GM12878 (cell line): ENCODE results near the gene ZGLP1. TPM values are rescaled to one million over a fixed set of nuclear protein-coding genes. Genes with fewer than 3 reads are reported as not detected.

Experiments used
- CBX3 ChIP-seq: fragments of 200-600 bp; sonication (generic); IDR thresholded peaks from 2 replicates; pipeline ENCODE4 v1.6.1; 2016; ENCODE audit warnings: low read depth, borderline replicate concordance
- ESRRA ChIP-seq: IDR thresholded peaks from 2 replicates; pipeline ENCODE4 v1.6.1; 2012; ENCODE audit warnings: mild to moderate bottlenecking, low read length, improper control_type of control experiment
- NFIC ChIP-seq: IDR thresholded peaks from 2 replicates; pipeline ENCODE4 v1.6.1; 2012; ENCODE audit warnings: low read depth, mild to moderate bottlenecking, inconsistent platforms, low read length, moderate library complexity
- POLR2A ChIP-seq: IDR thresholded peaks from 2 replicates; pipeline ENCODE4 v1.6.1; 2011; ENCODE audit warnings: low read depth, mild to moderate bottlenecking, low read length
- POLR2AphosphoS5 ChIP-seq: IDR thresholded peaks from 2 replicates; pipeline ENCODE4 v1.6.1; 2011; ENCODE audit warnings: mild to moderate bottlenecking, low read length, inconsistent platforms
- YY1 ChIP-seq: IDR thresholded peaks from 2 replicates; pipeline ENCODE4 v1.6.1; 2011; ENCODE audit warnings: low read depth, mild to moderate bottlenecking, low read length
- polyA plus RNA-seq, 11 experiments: library from polyadenylated mRNA; depleted of rRNA in 4 of 11; unstranded in 6 of 11; stranded (reverse) in 5 of 11; fragments of >200 nt; fragmentation: Nextera tagmentation in 4 of 11; fragmentation: Illumina TruSeq in 1 of 11; extraction: Ambion mirVana in 4 of 11; extraction: Trizol in 1 of 11; gene quantifications; 1 replicate in 1 of 11; 2 replicates in 10 of 11; pipeline versions ENCODE4 v1.2.1 to v1.2.3, GENCODE V29; 2011 to 2016; ENCODE audit warnings: inconsistent platforms in 2 of 11, missing spikeins in 2 of 11, low read depth in 1 of 11
- total RNA-seq, 4 experiments: library from RNA; depleted of rRNA in 3 of 4; stranded (reverse); fragments of >200 nt in 3 of 4; fragmentation: Illumina TruSeq in 1 of 4; extraction: Trizol in 1 of 4; gene quantifications; 2 replicates each; pipeline versions ENCODE4 v1.2.1 to v1.2.3, GENCODE V29; 2013 to 2021
- TF ChIP-seq, protein P1 (sequence below): IDR thresholded peaks from 2 replicates; pipeline ENCODE4 v1.6.1; 2011; ENCODE audit warnings: borderline replicate concordance, low read depth, mild to moderate bottlenecking, moderate library complexity, mixed read lengths, low read length; ENCODE audit not compliant: insufficient read depth; ENCODE audit errors: extremely low read length
- TF ChIP-seq, protein P2 (sequence below): IDR thresholded peaks from 2 replicates; pipeline ENCODE4 v1.6.1; 2012; ENCODE audit warnings: low read length, inconsistent platforms
- TF ChIP-seq, protein P3 (sequence below): fragments of 450-650 bp; IDR thresholded peaks from 2 replicates; pipeline ENCODE4 v1.6.1; 2017; ENCODE audit warnings: borderline replicate concordance
- TF ChIP-seq, protein P4 (sequence below): fragments of 450-650 bp; conservative IDR thresholded peaks from 2 replicates; pipeline ENCODE4 v1.6.1; 2017; ENCODE audit warnings: mild to moderate bottlenecking, moderate library complexity
- TF ChIP-seq, protein P5 (sequence below): fragments of 450-650 bp; IDR thresholded peaks from 2 replicates; pipeline ENCODE4 v1.6.1; 2016; ENCODE audit warnings: mild to moderate bottlenecking

Gene ZGLP1
- total and polyA plus RNA-seq, 10 of the 15 experiments (the other 5 are each of a cell fraction or from before 2014, with no cell fraction given): 0.29 to 5.6 (median 1.3) TPM

DNA sequence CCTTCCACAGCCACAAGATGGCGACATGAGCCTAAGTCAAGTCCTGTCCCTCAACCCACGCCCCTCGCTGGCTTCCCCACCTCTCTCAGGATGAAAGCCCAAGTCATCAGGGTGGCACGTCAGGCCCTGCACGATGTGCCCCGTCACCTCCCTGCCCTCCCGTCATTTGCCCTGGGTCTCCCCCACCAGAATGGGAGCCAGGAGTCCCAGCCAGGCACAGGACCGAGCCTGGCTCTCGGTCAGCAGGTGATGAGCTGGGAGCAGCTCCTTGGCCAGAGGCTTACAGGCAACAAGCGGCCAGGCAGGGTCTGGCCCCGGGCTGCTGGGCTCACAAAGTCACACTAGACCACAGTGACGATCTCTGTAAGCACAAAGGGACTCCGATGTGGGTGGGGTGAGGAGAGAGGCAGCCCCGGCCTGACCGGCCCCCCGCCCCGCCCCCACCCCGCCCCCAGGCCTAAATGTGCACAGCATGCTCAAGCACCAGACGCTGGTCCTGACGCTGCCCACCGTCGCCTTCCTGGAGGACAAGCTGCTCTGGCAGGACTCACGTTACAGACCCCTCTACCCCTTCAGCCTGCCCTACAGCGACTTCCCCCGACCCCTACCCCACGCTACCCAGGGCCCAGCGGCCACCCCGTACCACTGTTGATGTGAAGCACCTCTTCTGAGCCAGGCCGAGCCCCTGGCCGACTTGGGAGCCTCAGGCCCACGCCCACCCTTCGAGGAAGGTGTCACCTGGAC is 50.3 kb downstream of the ZGLP1 start (continued):
- TF ChIP-seq, protein P1, sequence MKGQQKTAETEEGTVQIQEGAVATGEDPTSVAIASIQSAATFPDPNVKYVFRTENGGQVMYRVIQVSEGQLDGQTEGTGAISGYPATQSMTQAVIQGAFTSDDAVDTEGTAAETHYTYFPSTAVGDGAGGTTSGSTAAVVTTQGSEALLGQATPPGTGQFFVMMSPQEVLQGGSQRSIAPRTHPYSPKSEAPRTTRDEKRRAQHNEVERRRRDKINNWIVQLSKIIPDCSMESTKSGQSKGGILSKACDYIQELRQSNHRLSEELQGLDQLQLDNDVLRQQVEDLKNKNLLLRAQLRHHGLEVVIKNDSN: no peak
- TF ChIP-seq ESRRA: 0 out of 2 replicates have a peak, but pooled peaks have one; percentile 84
- no peak for TF ChIP-seq NFIC
- TF ChIP-seq, protein P2, sequence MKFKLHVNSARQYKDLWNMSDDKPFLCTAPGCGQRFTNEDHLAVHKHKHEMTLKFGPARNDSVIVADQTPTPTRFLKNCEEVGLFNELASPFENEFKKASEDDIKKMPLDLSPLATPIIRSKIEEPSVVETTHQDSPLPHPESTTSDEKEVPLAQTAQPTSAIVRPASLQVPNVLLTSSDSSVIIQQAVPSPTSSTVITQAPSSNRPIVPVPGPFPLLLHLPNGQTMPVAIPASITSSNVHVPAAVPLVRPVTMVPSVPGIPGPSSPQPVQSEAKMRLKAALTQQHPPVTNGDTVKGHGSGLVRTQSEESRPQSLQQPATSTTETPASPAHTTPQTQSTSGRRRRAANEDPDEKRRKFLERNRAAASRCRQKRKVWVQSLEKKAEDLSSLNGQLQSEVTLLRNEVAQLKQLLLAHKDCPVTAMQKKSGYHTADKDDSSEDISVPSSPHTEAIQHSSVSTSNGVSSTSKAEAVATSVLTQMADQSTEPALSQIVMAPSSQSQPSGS: no peak
- peak; percentile 32; the same call in 1 of the 2 replicates for TF ChIP-seq POLR2AphosphoS5
- TF ChIP-seq, protein P3, sequence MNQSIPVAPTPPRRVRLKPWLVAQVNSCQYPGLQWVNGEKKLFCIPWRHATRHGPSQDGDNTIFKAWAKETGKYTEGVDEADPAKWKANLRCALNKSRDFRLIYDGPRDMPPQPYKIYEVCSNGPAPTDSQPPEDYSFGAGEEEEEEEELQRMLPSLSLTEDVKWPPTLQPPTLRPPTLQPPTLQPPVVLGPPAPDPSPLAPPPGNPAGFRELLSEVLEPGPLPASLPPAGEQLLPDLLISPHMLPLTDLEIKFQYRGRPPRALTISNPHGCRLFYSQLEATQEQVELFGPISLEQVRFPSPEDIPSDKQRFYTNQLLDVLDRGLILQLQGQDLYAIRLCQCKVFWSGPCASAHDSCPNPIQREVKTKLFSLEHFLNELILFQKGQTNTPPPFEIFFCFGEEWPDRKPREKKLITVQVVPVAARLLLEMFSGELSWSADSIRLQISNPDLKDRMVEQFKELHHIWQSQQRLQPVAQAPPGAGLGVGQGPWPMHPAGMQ: no peak
- TF ChIP-seq, protein P4, sequence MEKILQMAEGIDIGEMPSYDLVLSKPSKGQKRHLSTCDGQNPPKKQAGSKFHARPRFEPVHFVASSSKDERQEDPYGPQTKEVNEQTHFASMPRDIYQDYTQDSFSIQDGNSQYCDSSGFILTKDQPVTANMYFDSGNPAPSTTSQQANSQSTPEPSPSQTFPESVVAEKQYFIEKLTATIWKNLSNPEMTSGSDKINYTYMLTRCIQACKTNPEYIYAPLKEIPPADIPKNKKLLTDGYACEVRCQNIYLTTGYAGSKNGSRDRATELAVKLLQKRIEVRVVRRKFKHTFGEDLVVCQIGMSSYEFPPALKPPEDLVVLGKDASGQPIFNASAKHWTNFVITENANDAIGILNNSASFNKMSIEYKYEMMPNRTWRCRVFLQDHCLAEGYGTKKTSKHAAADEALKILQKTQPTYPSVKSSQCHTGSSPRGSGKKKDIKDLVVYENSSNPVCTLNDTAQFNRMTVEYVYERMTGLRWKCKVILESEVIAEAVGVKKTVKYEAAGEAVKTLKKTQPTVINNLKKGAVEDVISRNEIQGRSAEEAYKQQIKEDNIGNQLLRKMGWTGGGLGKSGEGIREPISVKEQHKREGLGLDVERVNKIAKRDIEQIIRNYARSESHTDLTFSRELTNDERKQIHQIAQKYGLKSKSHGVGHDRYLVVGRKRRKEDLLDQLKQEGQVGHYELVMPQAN: no peak
- peak; percentile 50; the same call in 1 of the 2 replicates for TF ChIP-seq YY1
- TF ChIP-seq CBX3: no peak
- peak; percentile 72 for TF ChIP-seq POLR2A
- TF ChIP-seq, protein P5, sequence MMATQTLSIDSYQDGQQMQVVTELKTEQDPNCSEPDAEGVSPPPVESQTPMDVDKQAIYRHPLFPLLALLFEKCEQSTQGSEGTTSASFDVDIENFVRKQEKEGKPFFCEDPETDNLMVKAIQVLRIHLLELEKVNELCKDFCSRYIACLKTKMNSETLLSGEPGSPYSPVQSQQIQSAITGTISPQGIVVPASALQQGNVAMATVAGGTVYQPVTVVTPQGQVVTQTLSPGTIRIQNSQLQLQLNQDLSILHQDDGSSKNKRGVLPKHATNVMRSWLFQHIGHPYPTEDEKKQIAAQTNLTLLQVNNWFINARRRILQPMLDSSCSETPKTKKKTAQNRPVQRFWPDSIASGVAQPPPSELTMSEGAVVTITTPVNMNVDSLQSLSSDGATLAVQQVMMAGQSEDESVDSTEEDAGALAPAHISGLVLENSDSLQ: peak; percentile 77
